Lower leg skin (tissue), 3 donors: Measurements from ENCODE around the gene NUP98.
"Not testable (repeated sequence)": the region's sequence is repeated elsewhere in the genome, so short reads cannot be mapped to it uniquely, and the experiment has no call there.

Source experiments
- CTCF ChIP-seq, 3 donors: fragments of 450-650 bp; IDR thresholded peaks; one replicate each; pipeline ENCODE4 v1.5.1; 2016; ENCODE audit warnings: antibody characterized with exemption in 3 of 3, mild to moderate bottlenecking in 3 of 3, moderate library complexity in 2 of 3
- POLR2A ChIP-seq, 2 donors: fragments of 450-650 bp; IDR thresholded peaks; one replicate each; pipeline ENCODE4 v1.6.1; 2016 to 2017; ENCODE audit warnings: antibody characterized with exemption in 2 of 2, mild to moderate bottlenecking in 1 of 2, moderate library complexity in 1 of 2

- TF ChIP-seq CTCF, POLR2A (IDR thresholded peaks at IDR 0.05): not testable (repeated sequence)
Measured at GRCh38 chr11:3794387-3794786, 3.0 kb downstream of the NUP98 start.
